Lower leg skin (tissue), 3 donors: ENCODE data around the gene HSPA4.

ENCODE experiments used
- POLR2A ChIP-seq, 2 donors: fragments of 450-650 bp; IDR thresholded peaks; one replicate each; pipeline ENCODE4 v1.6.1; 2016 to 2017; ENCODE audit warnings: antibody characterized with exemption in 2 of 2, mild to moderate bottlenecking in 1 of 2, moderate library complexity in 1 of 2
- TF ChIP-seq, protein P1 (sequence below), 3 donors: fragments of 450-650 bp; IDR thresholded peaks; one replicate each; pipeline ENCODE4 v1.5.1; 2016; ENCODE audit warnings: antibody characterized with exemption in 3 of 3, mild to moderate bottlenecking in 3 of 3, moderate library complexity in 2 of 3

GRCh38 chr5:133015466-133015865, 36.3 kb upstream of the HSPA4 start:
- TF ChIP-seq, protein P1, sequence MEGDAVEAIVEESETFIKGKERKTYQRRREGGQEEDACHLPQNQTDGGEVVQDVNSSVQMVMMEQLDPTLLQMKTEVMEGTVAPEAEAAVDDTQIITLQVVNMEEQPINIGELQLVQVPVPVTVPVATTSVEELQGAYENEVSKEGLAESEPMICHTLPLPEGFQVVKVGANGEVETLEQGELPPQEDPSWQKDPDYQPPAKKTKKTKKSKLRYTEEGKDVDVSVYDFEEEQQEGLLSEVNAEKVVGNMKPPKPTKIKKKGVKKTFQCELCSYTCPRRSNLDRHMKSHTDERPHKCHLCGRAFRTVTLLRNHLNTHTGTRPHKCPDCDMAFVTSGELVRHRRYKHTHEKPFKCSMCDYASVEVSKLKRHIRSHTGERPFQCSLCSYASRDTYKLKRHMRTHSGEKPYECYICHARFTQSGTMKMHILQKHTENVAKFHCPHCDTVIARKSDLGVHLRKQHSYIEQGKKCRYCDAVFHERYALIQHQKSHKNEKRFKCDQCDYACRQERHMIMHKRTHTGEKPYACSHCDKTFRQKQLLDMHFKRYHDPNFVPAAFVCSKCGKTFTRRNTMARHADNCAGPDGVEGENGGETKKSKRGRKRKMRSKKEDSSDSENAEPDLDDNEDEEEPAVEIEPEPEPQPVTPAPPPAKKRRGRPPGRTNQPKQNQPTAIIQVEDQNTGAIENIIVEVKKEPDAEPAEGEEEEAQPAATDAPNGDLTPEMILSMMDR (IDR thresholded peaks at IDR 0.05), result no peak
- no peak for TF ChIP-seq POLR2A (IDR thresholded peaks at IDR 0.05)
